ENCODE data around the gene BIN1.
"Not testable (repeated sequence)": the region's sequence is repeated elsewhere in the genome, so short reads cannot be mapped to it uniquely, and the experiment has no call there.

BIN1 gene

DNA sequence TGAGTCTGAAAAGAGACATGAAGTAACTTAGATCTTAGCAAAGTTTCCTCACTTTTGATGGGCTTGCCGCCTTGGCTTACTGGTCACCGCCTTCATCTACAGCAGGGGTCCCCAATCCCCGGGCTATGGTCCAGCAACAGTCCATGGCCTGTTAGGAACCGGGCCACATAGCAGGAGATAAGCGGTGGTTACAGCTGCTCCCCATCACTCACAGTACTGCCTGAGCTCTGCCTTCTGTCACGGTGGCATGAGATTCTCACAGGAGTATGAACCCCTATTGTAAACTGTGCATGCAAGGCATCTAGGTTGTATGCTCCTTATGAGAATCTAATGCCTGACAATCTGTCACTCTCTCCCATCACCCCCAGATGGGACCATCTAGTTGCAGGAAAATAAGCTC is 72.9 kb downstream of the BIN1 start:
- no peak overlapping the region for H3K4me3 ChIP-seq (ENCODE audit: low read length)
- H3K36me3 ChIP-seq (ENCODE audit: insufficient read depth, low read length): no peaks in the 10 kb centered on the region
- H3K9ac ChIP-seq (ENCODE audit: low read depth, low read length): no peak overlapping the region
- peaks cover 7% of the 10 kb centered on the region for H3K4me1 ChIP-seq (ENCODE audit: control insufficient read depth, insufficient read depth, low read length)
- H3K27me3 ChIP-seq (ENCODE audit: control insufficient read depth, insufficient read depth, low read length): no peaks in the 10 kb centered on the region
- no peak overlapping the region for H3K4me2 ChIP-seq (ENCODE audit: low read length)
- no peaks in the 10 kb centered on the region for H3K9me3 ChIP-seq (replicated peaks; ENCODE audit: low read length)

DNA sequence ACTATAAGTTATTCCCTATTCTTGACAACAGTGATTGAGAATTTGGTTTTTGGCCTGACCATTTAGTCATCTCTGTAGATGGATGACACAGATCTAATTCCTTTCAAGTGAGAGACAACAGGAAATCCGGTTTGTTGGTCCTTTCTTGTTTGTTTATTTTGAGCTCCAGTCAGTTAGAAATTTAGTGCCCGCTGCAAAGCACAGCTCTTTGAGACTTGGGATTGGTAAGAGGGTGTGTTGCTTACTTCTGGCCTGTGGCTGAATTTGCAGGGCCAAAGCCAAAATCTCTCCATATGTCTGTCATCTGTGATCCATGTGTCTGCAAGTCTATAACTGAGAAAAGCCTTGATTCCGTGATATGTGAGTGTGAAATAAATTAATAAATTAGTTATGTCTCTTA is 74.3 kb downstream of the BIN1 start:
- no peak overlapping the region for H3K4me3 ChIP-seq (ENCODE audit: low read length)
- H3K9me3 ChIP-seq (replicated peaks; ENCODE audit: low read length): no peaks in the 10 kb centered on the region
- peaks cover 7% of the 10 kb centered on the region for H3K4me1 ChIP-seq (ENCODE audit: control insufficient read depth, insufficient read depth, low read length)
- H3K9ac ChIP-seq (ENCODE audit: low read depth, low read length): no peak overlapping the region
- H3K27me3 ChIP-seq (ENCODE audit: control insufficient read depth, insufficient read depth, low read length): no peaks in the 10 kb centered on the region
- H3K36me3 ChIP-seq (ENCODE audit: insufficient read depth, low read length): no peaks in the 10 kb centered on the region
- no peak overlapping the region for H3K4me2 ChIP-seq (ENCODE audit: low read length)

DNA sequence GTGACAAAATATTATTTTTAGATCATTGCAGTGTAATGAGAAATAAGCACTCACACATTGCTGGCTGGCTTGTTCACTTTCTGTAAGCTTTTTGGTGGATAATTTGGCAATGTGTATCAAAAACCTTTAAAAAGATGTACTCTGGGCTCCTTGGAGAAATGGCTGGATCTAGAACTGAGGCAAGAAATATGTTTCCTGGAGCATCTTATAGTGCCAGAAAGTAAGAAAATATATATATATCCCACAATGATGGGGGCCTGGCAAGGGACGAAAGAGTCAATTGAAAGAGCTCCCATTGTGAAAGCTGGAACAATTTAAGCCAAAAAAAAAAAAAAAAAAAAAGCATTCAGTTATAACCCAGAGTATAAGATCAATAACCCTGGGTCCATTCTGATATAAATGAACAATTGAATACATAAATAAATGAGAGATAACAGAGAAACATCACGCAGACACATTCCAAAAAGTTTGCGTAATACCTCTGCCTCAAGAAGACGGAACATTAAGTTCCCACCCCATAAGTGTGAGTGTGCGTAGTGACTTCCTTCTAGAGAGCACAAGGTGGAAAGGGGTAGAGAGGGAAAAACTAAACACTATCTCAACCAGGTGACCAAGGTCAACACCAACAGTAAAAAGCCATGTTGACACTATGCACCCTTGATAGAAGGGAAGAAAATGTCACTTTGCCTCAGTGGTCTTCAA is 77.5 kb downstream of the BIN1 start:
- no peaks in the 10 kb centered on the region for H3K9me3 ChIP-seq (replicated peaks; ENCODE audit: low read length)
- peaks cover 18% of the 10 kb centered on the region for H3K4me1 ChIP-seq (ENCODE audit: control insufficient read depth, insufficient read depth, low read length)
- H3K27me3 ChIP-seq (ENCODE audit: control insufficient read depth, insufficient read depth, low read length): no peaks in the 10 kb centered on the region
- H3K9ac ChIP-seq (ENCODE audit: low read depth, low read length): no peak overlapping the region
- no peaks in the 10 kb centered on the region for H3K36me3 ChIP-seq (ENCODE audit: insufficient read depth, low read length)
- H3K4me3 ChIP-seq (ENCODE audit: low read length): no peak overlapping the region
- no peak overlapping the region for H3K4me2 ChIP-seq (ENCODE audit: low read length)

DNA sequence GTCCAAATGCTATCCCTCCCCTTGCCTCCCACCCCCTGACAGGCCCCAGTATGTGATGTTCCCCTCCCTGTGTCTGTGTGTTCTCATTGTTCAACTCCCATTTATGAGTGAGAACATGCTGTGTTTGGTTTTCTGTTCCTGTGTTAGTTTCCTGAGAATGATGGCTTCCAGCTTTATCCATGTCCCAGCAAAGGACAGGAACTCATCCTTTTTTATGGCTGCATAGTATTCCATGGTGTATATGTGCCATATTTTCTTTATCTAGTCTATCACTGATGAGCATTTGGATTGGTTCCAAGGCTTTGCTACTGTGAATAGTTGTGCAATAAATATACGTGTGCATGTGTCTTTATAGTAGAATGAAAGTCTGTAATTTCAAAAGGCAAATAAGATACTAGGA is 78.2 kb downstream of the BIN1 start:
- not testable (repeated sequence) for H3K4me2 ChIP-seq (ENCODE audit: low read length); H3K27me3 ChIP-seq (ENCODE audit: control insufficient read depth, insufficient read depth, low read length); H3K4me3 ChIP-seq (ENCODE audit: low read length); H3K9me3 ChIP-seq (replicated peaks; ENCODE audit: low read length); H3K9ac ChIP-seq (ENCODE audit: low read depth, low read length); H3K36me3 ChIP-seq (ENCODE audit: insufficient read depth, low read length)
- peaks cover 18% of the 10 kb centered on the region for H3K4me1 ChIP-seq (ENCODE audit: control insufficient read depth, insufficient read depth, low read length)

DNA sequence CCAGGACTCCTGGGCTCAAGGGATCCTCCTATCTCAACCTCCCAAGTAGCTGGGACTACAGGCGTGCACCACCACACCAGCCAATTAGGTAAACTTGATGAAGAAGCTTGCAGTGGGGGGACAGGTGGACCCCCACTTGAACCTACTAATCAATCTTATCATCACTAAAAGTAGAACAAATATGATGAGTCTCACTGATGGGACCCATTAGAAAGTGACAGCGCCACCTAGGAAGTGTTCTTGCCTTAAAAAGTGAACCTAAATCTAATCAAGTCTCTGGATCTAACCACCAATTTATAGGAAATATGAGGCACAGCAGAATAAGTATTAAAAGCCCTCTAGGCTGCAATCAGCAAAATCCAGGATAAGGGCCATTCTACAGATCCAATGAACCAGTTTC is 79.2 kb downstream of the BIN1 start:
- Histone ChIP-seq H3K4me3 (ENCODE audit: low read length) (no peak overlapping the region), H3K4me2 (ENCODE audit: low read length) (no peak overlapping the region), H3K9me3 (replicated peaks; ENCODE audit: low read length) (no peaks in the 10 kb centered on the region), H3K4me1 (ENCODE audit: control insufficient read depth, insufficient read depth, low read length) (peaks cover 17% of the 10 kb centered on the region), H3K36me3 (ENCODE audit: insufficient read depth, low read length) (no peaks in the 10 kb centered on the region), H3K27me3 (ENCODE audit: control insufficient read depth, insufficient read depth, low read length) (no peaks in the 10 kb centered on the region), H3K9ac (ENCODE audit: low read depth, low read length) (no peak overlapping the region)

DNA sequence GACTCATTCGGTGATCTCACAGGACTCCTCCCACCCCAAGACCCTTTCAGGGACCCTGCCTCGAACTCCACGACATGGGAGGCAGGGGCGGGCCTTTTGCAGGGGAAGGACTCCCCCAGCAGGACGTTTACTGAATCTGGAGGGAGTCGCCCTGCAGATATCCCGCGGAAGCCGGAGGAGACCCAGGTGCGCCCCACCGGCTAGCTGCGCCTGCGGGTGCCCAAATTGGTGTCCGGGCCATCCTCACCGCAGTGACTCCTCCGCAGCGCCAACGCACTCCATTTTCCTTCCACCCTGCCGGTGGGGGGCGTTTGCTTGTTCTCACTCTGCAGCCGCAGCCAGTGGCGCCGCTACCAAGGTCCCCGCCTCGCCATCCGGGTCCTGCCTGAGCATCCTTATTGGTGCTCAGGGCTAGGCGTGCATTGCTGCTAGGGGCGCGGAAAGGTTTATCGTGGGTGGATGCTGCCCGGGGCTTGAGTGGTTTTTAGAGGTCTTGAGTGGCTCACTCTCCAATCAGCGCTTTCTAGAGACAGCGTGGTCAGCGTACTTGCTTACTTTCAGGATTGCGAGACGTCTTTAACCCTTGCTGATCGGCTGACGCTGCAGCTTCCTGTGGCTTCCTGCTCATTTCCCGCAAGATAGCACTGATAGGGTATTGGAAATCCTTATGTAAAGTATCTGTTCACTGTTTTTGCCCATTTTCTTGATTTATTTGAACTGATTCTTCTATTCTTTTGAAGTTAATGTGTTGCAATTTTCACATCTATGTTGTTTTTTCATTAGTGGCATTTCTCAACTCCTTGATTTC is 81.4 kb downstream of the BIN1 start:
- Histone ChIP-seq H3K9ac (ENCODE audit: low read depth, low read length) (peak overlapping the region; percentile 78), H3K4me1 (ENCODE audit: control insufficient read depth, insufficient read depth, low read length) (peaks cover 12% of the 10 kb centered on the region), H3K36me3 (ENCODE audit: insufficient read depth, low read length) (no peaks in the 10 kb centered on the region), H3K4me2 (ENCODE audit: low read length) (peak overlapping the region; percentile 90), H3K9me3 (replicated peaks; ENCODE audit: low read length) (no peaks in the 10 kb centered on the region), H3K27me3 (ENCODE audit: control insufficient read depth, insufficient read depth, low read length) (no peaks in the 10 kb centered on the region), H3K4me3 (ENCODE audit: low read length) (peak overlapping the region; percentile 70)

DNA sequence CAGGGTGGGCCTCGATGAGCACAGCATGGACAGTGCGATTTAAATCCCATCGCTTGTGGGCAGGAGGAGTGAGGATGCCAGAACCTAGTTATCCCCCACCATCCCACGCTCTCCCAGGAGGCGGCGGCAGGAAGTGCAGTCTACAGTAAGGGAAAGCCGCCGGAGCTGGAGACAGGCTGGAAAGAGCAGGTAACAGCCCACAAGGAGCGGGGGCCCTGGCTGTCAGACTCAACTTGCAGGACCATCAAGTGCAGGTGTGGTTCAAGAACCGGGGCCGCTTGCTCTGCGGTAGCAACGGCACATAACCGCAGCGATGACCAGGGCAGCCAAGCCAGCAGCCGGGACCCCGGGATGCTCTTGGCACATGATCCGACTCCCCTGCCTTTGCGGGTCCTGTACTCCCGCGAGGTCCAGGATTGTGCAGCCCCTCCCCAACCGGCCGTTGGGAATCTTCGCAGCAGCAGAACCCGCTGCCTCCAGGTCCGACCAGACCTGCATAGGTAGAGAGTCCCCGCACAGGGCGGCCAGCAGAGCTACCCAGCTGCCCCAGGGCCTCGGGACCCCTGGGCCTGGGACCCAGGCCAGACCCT is 82.1 kb downstream of the BIN1 start:
- H3K27me3 ChIP-seq (ENCODE audit: control insufficient read depth, insufficient read depth, low read length): no peaks in the 10 kb centered on the region
- H3K4me2 ChIP-seq (ENCODE audit: low read length): peak overlapping the region; percentile 90
- no peaks in the 10 kb centered on the region for H3K9me3 ChIP-seq (replicated peaks; ENCODE audit: low read length)
- peak overlapping the region; percentile 78 for H3K9ac ChIP-seq (ENCODE audit: low read depth, low read length)
- peak overlapping the region; percentile 70 for H3K4me3 ChIP-seq (ENCODE audit: low read length)
- H3K36me3 ChIP-seq (ENCODE audit: insufficient read depth, low read length): no peaks in the 10 kb centered on the region
- peaks cover 12% of the 10 kb centered on the region for H3K4me1 ChIP-seq (ENCODE audit: control insufficient read depth, insufficient read depth, low read length)

DNA sequence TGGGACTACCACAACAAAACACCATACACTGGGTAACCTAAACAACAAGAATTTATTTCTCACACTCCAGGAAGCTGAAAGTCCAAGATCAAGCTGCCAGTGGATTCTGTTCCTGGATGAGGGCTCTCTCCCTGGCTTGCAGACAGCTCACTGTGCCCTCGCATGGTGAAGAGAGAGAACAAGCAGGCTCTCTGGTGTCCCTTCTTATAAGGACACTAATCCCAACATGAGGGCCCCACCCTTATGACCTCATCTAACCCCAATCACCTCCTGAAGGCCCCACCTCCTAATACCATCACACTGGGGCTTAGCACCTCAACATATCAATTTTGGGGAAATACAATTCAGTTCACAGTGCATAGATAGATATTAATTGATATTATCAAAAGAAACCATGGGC is 83.5 kb downstream of the BIN1 start:
- Histone ChIP-seq H3K4me3 (ENCODE audit: low read length) (no peak overlapping the region), H3K36me3 (ENCODE audit: insufficient read depth, low read length) (no peaks in the 10 kb centered on the region), H3K9me3 (replicated peaks; ENCODE audit: low read length) (no peaks in the 10 kb centered on the region), H3K4me1 (ENCODE audit: control insufficient read depth, insufficient read depth, low read length) (peaks cover 12% of the 10 kb centered on the region), H3K4me2 (ENCODE audit: low read length) (no peak overlapping the region), H3K9ac (ENCODE audit: low read depth, low read length) (no peak overlapping the region), H3K27me3 (ENCODE audit: control insufficient read depth, insufficient read depth, low read length) (peaks cover 6% of the 10 kb centered on the region)

DNA sequence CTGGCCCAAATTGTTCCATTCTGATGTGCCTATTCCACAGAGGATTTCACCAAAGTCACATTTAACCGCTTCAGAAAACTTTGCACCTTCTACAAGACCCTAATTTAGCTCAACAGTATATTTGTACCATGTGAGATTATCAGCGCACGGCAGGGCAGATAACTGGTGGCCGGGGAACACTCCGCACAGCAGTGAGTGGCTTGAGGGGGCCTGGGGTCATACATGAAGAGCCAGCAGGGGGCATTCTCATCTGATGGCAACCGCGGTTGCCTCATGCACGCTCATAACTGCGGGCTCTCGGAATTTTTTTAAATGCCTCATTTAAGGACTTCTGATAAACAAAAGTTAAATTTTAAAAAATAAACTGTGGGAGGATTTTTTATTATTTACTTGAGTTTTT is 84.1 kb downstream of the BIN1 start:
- Histone ChIP-seq H3K4me3 (ENCODE audit: low read length) (no peak overlapping the region), H3K4me1 (ENCODE audit: control insufficient read depth, insufficient read depth, low read length) (peaks cover 12% of the 10 kb centered on the region), H3K27me3 (ENCODE audit: control insufficient read depth, insufficient read depth, low read length) (peaks cover 6% of the 10 kb centered on the region), H3K4me2 (ENCODE audit: low read length) (no peak overlapping the region), H3K9ac (ENCODE audit: low read depth, low read length) (no peak overlapping the region), H3K9me3 (replicated peaks; ENCODE audit: low read length) (no peaks in the 10 kb centered on the region), H3K36me3 (ENCODE audit: insufficient read depth, low read length) (no peaks in the 10 kb centered on the region)

DNA sequence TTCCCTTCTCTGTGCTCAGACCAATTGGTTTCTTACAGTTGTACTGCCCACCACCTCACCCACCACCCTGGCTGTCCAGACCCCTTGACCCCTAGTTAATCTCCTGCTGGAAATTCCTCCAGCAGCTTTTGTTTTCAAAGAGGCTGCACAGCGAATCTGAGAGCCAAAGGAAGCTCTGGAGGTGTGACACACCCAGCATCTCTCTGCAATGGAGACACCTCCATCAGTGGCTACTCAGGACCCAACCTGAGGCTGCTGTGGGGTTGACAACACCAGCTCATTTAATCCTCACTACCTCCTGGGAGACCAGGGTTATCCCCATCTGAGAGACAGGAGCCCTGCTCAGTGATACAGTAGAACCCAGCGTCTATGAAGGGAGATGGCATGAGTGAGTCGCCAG is 86.4 kb downstream of the BIN1 start:
- H3K27me3 ChIP-seq (ENCODE audit: control insufficient read depth, insufficient read depth, low read length): peaks cover 6% of the 10 kb centered on the region
- no peak overlapping the region for H3K4me3 ChIP-seq (ENCODE audit: low read length)
- no peak overlapping the region for H3K9ac ChIP-seq (ENCODE audit: low read depth, low read length)
- H3K9me3 ChIP-seq (replicated peaks; ENCODE audit: low read length): no peaks in the 10 kb centered on the region
- H3K4me1 ChIP-seq (ENCODE audit: control insufficient read depth, insufficient read depth, low read length): peaks cover 8% of the 10 kb centered on the region
- H3K36me3 ChIP-seq (ENCODE audit: insufficient read depth, low read length): no peaks in the 10 kb centered on the region
- no peak overlapping the region for H3K4me2 ChIP-seq (ENCODE audit: low read length)

DNA sequence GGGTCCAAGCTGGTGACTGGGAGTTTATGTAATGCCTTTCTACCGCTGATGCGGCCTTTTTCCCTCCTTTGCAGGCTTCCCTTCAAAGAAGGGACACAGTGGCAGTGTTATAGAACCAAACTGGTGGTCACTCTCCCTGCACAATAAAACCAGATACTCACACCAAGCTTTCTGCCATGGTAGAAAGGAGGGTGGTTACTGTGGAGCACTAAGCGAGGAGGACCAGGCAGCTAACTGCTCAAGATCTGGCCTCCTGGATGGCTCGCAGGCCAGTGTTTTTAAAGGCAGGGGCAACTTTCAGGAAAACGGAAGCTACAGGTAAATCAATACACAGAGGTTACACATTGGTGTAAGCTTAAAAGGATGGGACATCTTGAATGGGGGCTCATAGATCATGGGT is 89.4 kb downstream of the BIN1 start:
- H3K9me3 ChIP-seq (replicated peaks; ENCODE audit: low read length): no peaks in the 10 kb centered on the region
- no peaks in the 10 kb centered on the region for H3K36me3 ChIP-seq (ENCODE audit: insufficient read depth, low read length)
- no peak overlapping the region for H3K9ac ChIP-seq (ENCODE audit: low read depth, low read length)
- H3K27me3 ChIP-seq (ENCODE audit: control insufficient read depth, insufficient read depth, low read length): peaks cover 6% of the 10 kb centered on the region
- H3K4me1 ChIP-seq (ENCODE audit: control insufficient read depth, insufficient read depth, low read length): peaks cover 30% of the 10 kb centered on the region
- H3K4me2 ChIP-seq (ENCODE audit: low read length): no peak overlapping the region
- no peak overlapping the region for H3K4me3 ChIP-seq (ENCODE audit: low read length)
